Raji (cell line): ENCODE results near the gene PCGF6.

Experiments
- POLR2A ChIP-seq: IDR thresholded peaks from 2 replicates; pipeline ENCODE4 v1.6.1; 2011; ENCODE audit warnings: low read depth, low read length, control low read depth; ENCODE audit not compliant: insufficient read depth

The PCGF6 gene

DNA sequence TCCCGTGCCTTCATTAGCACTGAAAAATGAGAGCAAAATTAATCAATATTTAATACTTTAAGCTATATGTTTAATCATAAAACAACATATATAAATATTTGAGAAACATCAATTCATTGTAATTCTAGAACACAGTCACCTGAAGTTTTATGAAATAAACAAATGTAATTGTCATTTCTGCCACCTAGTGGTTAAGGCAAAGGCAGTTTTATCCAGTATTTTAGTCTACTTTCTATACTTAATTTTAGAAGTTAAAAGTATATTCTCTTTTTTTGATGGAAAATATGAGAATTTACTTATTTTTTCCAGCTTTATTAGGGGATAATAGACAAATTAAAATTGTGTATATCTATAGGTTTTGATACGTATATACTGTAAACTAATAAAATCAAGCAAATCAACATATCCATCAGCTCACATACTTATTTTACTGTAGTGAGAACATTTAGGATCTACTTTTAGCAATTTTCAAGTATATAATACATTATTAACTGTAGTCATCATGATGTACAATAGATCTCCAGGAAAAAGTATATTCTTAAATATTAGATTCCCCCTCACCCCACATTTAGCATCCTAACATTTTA, 16.9 kb downstream of the PCGF6 start:
- TF ChIP-seq POLR2A, result no peak

DNA sequence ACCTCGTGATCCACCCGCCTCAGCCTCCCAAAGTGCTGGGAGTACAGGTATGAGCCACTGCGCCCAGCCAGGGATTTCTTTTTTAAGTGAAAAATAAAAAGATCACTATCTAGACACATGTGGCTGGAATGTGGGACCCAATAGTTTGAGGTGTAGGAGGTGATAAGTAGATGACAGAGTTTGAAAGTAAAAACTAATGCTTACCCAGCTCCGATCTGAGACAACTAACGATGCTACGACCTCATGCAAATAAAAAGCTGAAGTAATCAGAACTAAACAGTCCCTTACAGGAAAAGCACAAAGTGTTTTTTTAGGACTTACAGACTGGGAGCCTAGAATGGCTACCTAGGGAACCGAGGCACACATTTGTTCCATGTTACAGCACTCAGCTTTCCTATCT, 23.0 kb downstream of the PCGF6 start:
- TF ChIP-seq POLR2A, result no peak

DNA sequence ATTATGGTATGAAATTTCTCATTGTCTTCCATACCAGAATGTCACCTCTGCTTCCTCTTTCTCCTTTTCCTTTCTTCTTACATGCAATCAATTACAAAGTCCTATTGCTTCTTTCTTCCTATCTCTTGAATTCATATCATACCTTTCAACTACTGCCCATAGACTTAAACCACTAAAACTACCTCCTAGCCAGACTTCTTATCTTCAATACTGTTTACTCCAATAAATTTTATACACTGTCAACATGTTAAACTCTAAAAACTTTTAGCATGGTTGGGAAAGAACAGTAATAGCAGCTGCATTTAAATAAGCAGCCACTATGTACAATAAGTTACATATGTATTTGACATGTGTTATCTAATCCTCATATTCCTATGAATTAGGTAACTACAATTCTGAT, 34.9 kb downstream of the PCGF6 start:
- TF ChIP-seq POLR2A, result no peak

DNA sequence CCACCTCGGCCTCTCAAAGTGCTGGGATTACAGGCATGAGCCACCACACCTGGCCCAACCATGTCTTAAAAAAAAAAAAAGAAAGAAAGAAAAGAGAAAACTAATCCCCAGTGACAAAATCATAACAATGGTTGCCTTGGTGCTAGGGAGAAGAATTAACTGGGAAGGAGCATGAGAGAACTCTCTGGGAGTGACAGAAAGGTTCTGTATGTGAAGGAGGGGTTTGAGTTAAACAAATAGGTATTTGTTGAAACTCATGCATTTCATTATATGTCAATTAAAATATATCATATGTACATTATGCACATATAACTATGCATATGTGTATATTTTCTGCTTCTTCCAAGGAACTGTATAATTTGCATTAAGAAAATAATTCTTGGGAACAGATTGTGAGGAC, 40.7 kb downstream of the PCGF6 start:
- TF ChIP-seq POLR2A, result no peak

DNA sequence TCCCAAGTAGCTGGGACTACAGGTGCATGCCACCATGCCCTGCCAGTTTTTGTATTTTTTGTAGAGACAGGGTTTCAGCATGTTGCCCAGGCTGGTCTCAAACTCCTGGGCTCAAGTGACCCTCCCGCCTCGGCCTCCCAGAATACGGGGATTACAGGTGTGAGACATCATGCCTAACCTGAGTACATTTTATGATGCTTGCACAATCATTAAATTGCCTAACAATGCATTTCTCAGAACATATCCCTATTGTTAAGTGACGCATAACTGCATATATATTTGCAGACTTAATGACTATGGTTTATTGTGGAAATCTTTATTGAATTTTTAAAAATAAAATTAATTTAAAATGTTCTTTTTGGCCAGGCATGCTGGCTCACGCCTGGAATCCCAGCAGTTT, 43.3 kb downstream of the PCGF6 start:
- TF ChIP-seq POLR2A, result no peak

DNA sequence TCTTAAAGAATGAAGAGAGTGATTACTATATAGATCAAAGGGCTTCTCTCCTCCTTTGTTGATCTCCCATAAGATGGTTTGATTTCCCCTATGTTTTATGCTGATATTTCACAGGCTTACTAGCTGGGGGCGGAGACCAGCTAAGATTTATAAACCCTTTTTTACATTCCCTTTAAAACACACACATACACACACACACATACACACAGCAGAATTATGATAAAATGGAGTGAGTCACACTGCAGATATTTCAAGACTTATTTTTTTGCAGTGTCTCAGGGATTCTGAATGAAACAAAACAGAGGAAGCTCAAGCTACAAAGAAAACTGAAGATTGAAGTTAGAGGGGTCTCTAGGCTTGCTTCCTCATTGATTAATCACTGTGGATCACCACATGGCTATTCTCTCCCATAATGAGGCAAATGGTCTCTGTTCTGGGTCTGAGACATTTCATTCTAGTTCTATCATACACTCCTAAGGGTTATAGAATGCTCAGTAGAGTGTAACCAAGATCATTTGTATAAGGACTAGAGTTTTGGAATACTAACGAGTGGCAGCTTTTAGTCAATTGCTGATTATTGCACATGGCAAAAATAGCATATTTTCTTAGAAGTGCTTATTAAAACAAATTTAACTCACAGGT, 55.4 kb downstream of the PCGF6 start:
- TF ChIP-seq POLR2A, result no peak

DNA sequence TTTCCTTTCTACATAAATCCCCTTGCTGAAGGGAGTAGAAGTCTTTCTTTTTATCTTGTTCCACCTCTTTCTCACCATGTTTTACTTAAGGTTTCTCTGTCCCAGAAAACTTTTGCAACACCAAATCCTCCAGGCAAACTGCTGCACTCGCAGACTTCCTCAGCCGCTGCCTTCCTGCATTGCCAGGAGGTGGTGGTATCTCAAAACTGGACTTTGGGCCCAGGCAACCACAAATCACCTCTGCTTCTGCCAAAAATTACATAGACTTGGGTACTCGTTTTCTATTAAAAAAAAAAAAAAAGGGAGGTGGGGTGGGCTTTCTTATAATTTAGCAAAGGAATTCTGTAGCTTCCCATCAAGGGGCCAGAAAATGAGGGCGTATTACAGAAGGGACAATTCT, 59.4 kb downstream of the PCGF6 start:
- TF ChIP-seq POLR2A, result no peak

DNA sequence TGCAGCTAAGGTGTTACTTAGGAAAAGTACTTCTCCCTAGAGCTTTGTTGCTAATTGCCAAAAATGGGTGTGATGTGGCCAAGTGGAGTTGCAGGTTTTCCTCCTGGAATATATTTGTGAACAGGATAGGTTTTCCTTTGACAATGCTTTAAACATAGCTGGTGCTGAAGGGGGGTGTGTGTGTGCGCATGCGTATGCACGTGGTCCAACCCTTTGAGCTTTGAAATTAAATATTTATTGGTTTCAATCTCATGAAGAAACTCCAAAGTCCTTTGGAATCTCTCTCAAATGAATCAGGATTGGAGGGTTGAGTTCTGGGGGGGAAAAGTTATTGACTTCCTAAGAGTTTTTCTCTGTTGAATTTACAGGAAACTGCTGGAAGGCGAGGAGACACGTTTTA, 62.9 kb downstream of the PCGF6 start:
- TF ChIP-seq POLR2A, result no peak

DNA sequence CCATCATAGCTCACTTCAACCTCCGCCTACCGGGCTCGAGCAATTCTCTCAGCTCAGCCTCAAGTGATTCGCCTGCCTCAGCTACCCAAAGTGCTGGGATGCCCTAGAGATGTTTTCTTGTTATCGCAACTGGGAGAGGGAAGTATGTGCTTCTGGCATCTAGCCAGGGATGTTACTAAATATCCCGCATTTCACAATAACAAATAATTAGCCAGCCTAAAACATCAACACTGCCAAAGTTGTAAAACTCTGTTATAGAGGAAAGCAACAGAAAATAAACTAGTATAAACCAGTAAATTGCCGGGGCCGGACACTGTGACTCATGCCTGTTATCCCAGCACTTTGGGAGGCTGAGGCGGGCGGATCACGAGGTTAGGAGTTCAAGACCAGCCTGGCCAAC, 66.8 kb downstream of the PCGF6 start:
- no peak for TF ChIP-seq POLR2A

DNA sequence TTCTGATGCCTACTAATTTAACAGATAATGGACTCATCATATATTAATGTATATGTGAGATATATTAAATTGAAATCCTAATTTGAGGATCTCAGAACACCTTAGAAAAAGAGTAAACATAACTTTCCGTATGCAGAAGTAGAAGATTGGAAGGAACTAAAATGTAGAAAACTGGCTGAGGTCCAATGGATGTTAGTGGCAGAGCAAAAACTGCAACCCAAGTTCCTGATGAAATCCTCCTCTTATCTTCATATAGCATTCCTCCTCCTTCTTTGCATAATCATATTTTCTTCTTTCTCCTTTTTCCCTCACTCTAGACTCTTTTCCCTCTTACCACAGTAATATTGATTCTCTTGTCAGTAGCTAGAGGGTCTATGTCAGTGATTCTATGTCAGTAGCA, 68.0 kb downstream of the PCGF6 start:
- TF ChIP-seq POLR2A, result no peak

DNA sequence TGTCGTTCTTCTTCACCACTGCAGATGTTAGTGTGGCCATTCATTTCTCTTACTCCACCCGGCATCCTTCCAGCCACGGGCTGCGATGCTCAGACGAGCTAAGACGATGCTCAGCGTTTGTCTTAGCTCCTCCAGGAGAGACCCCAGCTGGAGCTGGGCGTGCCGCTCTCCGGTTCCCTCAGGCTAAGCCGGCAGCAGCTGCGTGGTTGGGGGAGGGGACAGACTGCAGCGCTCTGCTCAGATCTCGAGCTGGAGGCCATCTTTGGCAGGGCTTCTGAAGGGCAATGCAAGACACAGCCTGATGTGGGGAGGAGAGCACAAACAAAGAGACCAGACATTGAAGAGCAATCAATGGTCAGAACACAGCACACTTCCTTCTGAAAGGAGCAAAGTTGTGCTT, 69.2 kb downstream of the PCGF6 start:
- TF ChIP-seq POLR2A, result no peak

DNA sequence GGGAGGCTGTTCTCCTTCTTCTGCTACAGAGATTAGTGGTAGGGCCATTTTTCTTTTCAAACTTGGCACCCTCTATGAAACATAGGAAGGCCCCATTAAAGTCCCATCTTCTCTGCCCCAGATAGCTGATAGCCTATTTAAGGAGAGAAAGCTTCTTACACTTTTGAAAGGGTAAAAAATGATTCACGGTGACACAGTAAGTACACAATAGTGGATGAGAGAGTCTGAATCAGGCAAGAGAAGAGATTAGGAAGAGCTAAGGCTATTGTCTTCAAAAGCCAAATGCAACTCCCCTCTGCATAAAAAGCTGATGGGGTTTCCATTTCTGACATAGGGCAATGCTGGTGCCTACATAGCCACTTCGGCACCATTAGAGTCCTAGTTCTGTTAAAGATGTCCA, 70.4 kb downstream of the PCGF6 start:
- no peak for TF ChIP-seq POLR2A

DNA sequence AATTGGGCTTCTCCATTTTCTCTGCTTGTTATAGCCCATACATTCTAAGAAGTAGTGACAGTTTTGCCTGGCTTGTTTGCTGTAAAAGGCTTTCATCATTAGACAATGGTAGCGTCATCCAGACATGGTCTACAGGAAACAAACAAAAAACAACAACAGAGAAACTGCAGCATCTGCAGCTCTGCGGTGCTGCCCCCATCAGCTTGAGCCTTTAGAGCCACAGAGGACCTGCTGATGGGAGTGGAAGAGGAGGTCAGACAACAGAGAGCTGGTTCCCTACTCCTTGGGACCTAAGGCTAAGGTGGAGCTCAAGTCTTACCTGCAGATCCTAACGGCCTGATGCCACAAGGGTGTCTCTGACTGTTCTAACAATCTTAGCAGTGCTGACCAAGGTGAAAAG, 70.9 kb downstream of the PCGF6 start:
- TF ChIP-seq POLR2A, result no peak

DNA sequence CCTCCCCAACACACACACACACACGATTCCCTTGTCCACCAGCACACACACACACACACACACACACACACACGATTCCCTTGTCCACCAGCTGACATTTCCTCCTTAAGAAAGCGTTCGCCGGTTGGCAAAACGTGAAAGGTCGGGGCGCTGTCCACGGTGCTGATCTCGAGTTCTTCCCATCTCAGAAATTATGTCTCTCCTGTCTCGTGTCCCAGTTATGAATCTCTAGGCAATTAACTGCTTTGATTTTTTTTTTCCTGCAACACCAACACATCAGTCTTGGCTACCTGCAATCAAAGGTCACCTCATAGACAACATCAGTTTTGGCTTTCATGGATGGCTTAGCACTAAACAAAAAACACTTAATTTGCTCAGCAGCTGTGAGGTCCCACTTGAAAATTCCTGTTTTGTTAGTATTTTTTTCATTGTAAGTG, 72.1 kb downstream of the PCGF6 start:
- no peak for TF ChIP-seq POLR2A

DNA sequence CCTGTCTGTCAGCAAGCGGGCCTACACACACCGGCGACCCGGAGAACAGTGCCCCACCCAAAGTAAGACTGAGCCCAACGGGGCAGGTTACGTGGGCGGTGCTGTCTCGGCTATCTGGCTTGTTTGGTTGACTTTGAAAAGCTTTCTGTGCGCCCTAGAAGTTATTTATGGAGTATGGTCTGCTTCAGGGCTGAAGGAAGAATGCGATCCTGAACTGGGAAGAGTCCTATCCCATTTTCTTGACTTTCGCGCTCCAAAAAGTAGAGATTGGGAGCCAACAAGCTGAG, 72.5 kb downstream of the PCGF6 start:
- no peak for TF ChIP-seq POLR2A

DNA sequence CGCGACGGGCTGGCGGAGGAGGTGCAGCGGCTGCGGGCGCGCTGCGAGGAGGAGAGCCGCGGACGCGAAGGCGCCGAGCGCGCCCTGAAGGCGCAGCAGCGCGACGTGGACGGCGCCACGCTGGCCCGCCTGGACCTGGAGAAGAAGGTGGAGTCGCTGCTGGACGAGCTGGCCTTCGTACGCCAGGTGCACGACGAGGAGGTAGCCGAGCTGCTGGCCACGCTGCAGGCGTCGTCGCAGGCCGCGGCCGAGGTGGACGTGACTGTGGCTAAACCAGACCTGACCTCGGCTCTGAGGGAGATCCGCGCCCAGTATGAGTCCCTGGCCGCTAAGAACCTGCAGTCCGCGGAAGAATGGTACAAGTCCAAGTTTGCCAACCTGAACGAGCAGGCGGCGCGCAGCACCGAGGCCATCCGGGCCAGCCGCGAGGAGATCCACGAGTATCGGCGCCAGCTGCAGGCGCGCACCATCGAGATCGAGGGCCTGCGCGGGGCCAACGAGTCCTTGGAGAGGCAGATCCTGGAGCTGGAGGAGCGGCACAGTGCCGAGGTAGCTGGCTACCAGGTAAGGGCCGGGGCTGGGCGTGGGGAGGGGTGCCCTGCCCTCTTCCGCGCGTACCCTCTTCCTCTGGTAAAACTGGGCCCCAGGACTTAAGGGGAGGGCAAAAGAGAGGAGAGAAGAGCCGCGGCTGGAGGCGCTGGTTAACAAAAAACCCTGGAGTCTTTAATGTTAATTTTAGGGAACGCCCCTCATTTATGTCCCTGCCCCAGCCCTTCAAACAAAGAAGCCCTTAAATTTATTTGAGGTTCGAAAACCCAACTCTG, 73.0 kb downstream of the PCGF6 start:
- TF ChIP-seq POLR2A, result no peak
